Tibial nerve (tissue), 4 donors: ENCODE results near the gene CCDC9B. TPM values are rescaled to one million over a fixed set of nuclear protein-coding genes. Genes with fewer than 3 reads are reported as not detected.
A peak's percentile ranks its signal among the peaks of the same experiment; 100 is the strongest.

ENCODE experiments used
- DNase-seq, 2 donors: peaks; one replicate each; pipeline ENCODE4 v3.0.0-alpha.2; 2019; ENCODE audit warnings: low spot score in 2 of 2
- H3K27ac ChIP-seq, 4 donors: fragments of 200-600 bp; sonication (generic) in 3 of 4; one replicate each; pipeline ENCODE4 v1.5.1; 2017 to 2019; ENCODE audit warnings: mild to moderate bottlenecking in 1 of 4
- H3K27me3 ChIP-seq, 2 donors: fragments of 200-600 bp; sonication (generic) in 1 of 2; one replicate each; pipeline versions ENCODE4 v1.5.1 to v1.6.0; 2017 to 2019
- H3K36me3 ChIP-seq, 3 donors: fragments of 200-600 bp; sonication (generic); one replicate each; pipeline ENCODE4 v1.5.1; 2018 to 2019
- H3K4me1 ChIP-seq, 4 donors: fragments of 200-600 bp; sonication (generic) in 3 of 4; one replicate each; pipeline ENCODE4 v1.5.1; 2017 to 2019
- H3K4me3 ChIP-seq, 4 donors: fragments of 200-600 bp; sonication (generic) in 3 of 4; one replicate each; pipeline ENCODE4 v1.5.1; 2017 to 2019; ENCODE audit warnings: mild to moderate bottlenecking in 1 of 4, moderate library complexity in 1 of 4
- H3K9me3 ChIP-seq, 4 donors: fragments of 200-600 bp; sonication (generic) in 3 of 4; one replicate each; pipeline ENCODE4 v1.5.1; 2017 to 2019
- EP300 ChIP-seq, 2 donors: sonication (generic); formaldehyde crosslinking; IDR thresholded peaks; one replicate each; pipeline ENCODE4 v1.6.1; 2017; ENCODE audit warnings: antibody characterized with exemption in 2 of 2, mild to moderate bottlenecking in 1 of 2
- POLR2A ChIP-seq, 2 donors: fragments of 450-650 bp; IDR thresholded peaks; one replicate each; pipeline ENCODE4 v1.6.1; 2017; ENCODE audit warnings: antibody characterized with exemption in 2 of 2, mild to moderate bottlenecking in 2 of 2, moderate library complexity in 2 of 2
- WGBS, 2 donors: methylation state at CpG; one replicate each; pipeline ENCODE4 v1.1.5; 2018; 5-methylcytosine and 5-hydroxymethylcytosine counted together
- total RNA-seq, 4 donors: library from RNA; depleted of rRNA; stranded (reverse); fragments of >200 nt; gene quantifications; one replicate each; pipeline ENCODE4 v1.1.0, GENCODE V29; 2016
- TF ChIP-seq, protein P1 (sequence below), 5 experiments: fragments of 200-600 bp in 3 of 5; fragments of 450-650 bp in 2 of 5; sonication (generic) in 3 of 5; IDR thresholded peaks; one replicate each; pipeline ENCODE4 v1.5.1; 2016 to 2019; ENCODE audit warnings: antibody characterized with exemption in 5 of 5, mild to moderate bottlenecking in 3 of 5, moderate library complexity in 2 of 5

The CCDC9B gene
- total RNA-seq, 4 donors from 2014 or later: 19.3 to 22.8 (median 21.2) TPM

DNA sequence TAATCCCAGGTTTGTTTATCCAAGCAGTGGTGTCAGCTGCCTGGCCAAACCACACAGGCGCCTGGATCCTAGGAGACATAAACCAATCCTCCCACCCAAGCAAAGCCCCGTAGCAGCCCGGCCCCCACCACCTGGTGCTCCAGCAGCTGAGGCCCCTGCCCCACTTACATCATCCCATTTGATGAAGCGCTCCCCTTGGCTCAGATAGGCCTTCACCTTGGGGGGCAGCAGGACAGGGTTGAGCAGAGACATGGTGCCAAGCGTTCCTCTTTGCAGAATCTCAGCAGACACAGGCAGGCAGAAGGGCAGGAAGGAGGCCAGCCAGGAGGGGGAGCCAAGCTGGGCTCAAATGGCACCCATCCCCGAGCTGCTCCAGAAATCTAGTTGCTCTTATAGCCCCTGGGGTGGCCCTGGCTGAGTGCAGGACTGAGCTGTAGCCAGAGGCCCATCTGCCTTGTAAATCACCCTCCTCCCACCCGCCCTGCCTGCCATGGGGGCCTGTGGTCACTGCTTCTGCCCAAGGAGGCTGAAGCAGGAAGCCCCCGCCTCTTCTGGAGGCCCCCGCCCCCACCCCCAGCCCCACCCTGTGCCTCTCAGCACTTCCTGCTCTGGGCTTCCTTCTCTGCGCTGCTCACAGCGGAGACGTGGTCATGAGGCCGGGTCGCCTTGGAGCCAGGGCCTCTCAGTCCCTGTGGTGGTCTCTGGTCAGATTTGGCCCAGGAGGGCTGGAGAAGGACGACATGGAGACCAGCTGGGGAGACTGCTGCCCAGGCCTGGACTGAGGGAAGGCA, 33.1 kb downstream of the CCDC9B start, which contains the start of gene PLCB2:
Gene PLCB2 (minus strand): TSS at position 515 of the 791 bp plus-strand sequence. CDS start 263 bp downstream, at position 252.
- Histone ChIP-seq H3K9me3 (no peaks in the 10 kb centered on the region), H3K4me1 (no peaks in the 10 kb centered on the region), H3K36me3 (no peaks in the 10 kb centered on the region), H3K4me3 (peak within 1 kb of the TSS; percentile 12 to 49 (median 30)), H3K27me3 (peaks cover 0 to 5% of the 10 kb centered on the region in 2 donors), H3K27ac (peak within 1 kb of the TSS in 3 of 4 donors; percentile 60 to 86 (median 62))
- DNase-seq: no peak
- TF ChIP-seq, protein P1, sequence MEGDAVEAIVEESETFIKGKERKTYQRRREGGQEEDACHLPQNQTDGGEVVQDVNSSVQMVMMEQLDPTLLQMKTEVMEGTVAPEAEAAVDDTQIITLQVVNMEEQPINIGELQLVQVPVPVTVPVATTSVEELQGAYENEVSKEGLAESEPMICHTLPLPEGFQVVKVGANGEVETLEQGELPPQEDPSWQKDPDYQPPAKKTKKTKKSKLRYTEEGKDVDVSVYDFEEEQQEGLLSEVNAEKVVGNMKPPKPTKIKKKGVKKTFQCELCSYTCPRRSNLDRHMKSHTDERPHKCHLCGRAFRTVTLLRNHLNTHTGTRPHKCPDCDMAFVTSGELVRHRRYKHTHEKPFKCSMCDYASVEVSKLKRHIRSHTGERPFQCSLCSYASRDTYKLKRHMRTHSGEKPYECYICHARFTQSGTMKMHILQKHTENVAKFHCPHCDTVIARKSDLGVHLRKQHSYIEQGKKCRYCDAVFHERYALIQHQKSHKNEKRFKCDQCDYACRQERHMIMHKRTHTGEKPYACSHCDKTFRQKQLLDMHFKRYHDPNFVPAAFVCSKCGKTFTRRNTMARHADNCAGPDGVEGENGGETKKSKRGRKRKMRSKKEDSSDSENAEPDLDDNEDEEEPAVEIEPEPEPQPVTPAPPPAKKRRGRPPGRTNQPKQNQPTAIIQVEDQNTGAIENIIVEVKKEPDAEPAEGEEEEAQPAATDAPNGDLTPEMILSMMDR (IDR thresholded peaks at IDR 0.05): peak in 1 of 5 experiments; percentile 9
- TF ChIP-seq EP300 (IDR thresholded peaks at IDR 0.05) (no peak), POLR2A (IDR thresholded peaks at IDR 0.05) (no peak)
- WGBS, 2 donors: 46 to 63% methylated on average over 7 to 10 of the region's 15 CpGs

- WGBS, 2 donors: 73 to 87% methylated on average over 6 to 7 of the region's 7 CpGs
- TF ChIP-seq, protein P1 (IDR thresholded peaks at IDR 0.05): no peak
- TF ChIP-seq POLR2A (IDR thresholded peaks at IDR 0.05) (no peak), EP300 (IDR thresholded peaks at IDR 0.05) (no peak)
- Histone ChIP-seq H3K4me3 (peak overlapping the region in 3 of 4 donors; percentile 11 to 49 (median 44)), H3K27me3 (peaks cover 0 to 5% of the 10 kb centered on the region in 2 donors), H3K4me1 (no peaks in the 10 kb centered on the region), H3K9me3 (no peaks in the 10 kb centered on the region), H3K27ac (peak overlapping the region in 1 of 4 donors; percentile 86), H3K36me3 (no peaks in the 10 kb centered on the region)
- DNase-seq: no peak
Measured at GRCh38 chr15:40306908-40307307, 33.8 kb downstream of the CCDC9B start.

GRCh38 chr15:40306371-40306770, 34.4 kb downstream of the CCDC9B start:
- WGBS, 2 donors: 80 to 86% methylated on average over 3 to 5 of the region's 5 CpGs
- H3K36me3 ChIP-seq: no peaks in the 10 kb centered on the region
- H3K27ac ChIP-seq: no peak overlapping the region
- H3K27me3 ChIP-seq: peaks cover 0 to 5% of the 10 kb centered on the region in 2 donors
- no peaks in the 10 kb centered on the region for H3K4me1 ChIP-seq
- TF ChIP-seq EP300 (IDR thresholded peaks at IDR 0.05) (no peak), POLR2A (IDR thresholded peaks at IDR 0.05) (no peak)
- TF ChIP-seq, protein P1 (IDR thresholded peaks at IDR 0.05): no peak
- DNase-seq: no peak
- peak overlapping the region in 3 of 4 donors; percentile 11 to 49 (median 44) for H3K4me3 ChIP-seq
- H3K9me3 ChIP-seq: no peaks in the 10 kb centered on the region

DNA sequence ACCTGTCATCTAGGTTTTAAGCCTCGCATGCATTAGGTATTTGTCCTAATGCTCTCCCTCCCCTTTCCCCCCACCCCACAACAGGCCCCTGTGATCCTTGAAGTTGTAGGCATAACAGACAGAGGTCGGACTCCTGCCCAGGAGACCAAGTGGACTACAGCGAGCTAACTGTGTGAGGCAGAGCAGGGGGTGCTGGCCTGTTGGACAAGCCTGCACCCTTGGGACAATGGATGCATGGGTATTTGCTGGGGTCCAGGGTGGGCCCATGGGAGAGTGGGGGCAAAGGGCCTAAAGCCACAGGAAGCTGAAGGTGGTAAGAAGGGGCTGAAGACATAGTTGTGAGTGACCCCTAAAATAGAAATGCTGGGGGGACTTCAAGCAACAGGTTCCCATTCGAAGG, 35.5 kb downstream of the CCDC9B start:
- TF ChIP-seq, protein P1 (IDR thresholded peaks at IDR 0.05): no peak
- TF ChIP-seq EP300 (IDR thresholded peaks at IDR 0.05): no peak
- no peak for TF ChIP-seq POLR2A (IDR thresholded peaks at IDR 0.05)
- 90 to 94% methylated on average over 4 of the region's 4 CpGs for WGBS, 2 donors
- DNase-seq: no peak
- Histone ChIP-seq H3K4me1 (no peaks in the 10 kb centered on the region), H3K27me3 (peaks cover 0 to 6% of the 10 kb centered on the region in 2 donors), H3K27ac (no peak overlapping the region), H3K4me3 (no peak overlapping the region), H3K36me3 (no peaks in the 10 kb centered on the region), H3K9me3 (peaks cover 0 to 8% (median 0%) of the 10 kb centered on the region in 4 donors)

DNA sequence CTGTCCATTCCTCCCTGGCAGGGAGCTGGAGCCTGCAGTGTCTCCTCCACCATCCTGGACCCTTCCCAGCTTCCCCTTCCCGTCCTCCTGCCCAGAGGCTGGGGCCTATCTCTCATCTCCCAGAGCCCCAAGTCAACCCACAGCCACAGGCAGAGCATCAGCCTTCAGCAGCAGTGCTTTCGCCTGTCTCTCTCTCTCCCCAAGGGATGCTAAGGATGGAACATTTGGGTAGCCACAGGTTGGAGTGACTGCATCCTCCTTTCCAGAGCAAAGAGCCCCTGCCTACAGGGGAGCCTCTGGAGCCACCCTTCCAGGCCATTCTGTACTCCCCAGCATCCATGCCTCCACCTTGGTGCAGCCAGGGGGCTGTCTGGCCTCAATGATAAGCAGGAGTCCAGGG, 37.2 kb downstream of the CCDC9B start:
- Histone ChIP-seq H3K27ac (no peak overlapping the region), H3K9me3 (peaks cover 0 to 25% (median 2%) of the 10 kb centered on the region in 4 donors), H3K27me3 (peaks cover 0 to 3% of the 10 kb centered on the region in 2 donors), H3K4me3 (no peak overlapping the region), H3K4me1 (no peaks in the 10 kb centered on the region), H3K36me3 (peaks cover 0 to 5% (median 0%) of the 10 kb centered on the region in 3 donors)
- no peak for DNase-seq
- 82 to 84% methylated on average over 2 of the region's 2 CpGs for WGBS, 2 donors
- no peak for TF ChIP-seq EP300 (IDR thresholded peaks at IDR 0.05)
- TF ChIP-seq, protein P1 (IDR thresholded peaks at IDR 0.05): no peak
- TF ChIP-seq POLR2A (IDR thresholded peaks at IDR 0.05): no peak
